ENCODE results near the gene IRAK1.

DNA sequence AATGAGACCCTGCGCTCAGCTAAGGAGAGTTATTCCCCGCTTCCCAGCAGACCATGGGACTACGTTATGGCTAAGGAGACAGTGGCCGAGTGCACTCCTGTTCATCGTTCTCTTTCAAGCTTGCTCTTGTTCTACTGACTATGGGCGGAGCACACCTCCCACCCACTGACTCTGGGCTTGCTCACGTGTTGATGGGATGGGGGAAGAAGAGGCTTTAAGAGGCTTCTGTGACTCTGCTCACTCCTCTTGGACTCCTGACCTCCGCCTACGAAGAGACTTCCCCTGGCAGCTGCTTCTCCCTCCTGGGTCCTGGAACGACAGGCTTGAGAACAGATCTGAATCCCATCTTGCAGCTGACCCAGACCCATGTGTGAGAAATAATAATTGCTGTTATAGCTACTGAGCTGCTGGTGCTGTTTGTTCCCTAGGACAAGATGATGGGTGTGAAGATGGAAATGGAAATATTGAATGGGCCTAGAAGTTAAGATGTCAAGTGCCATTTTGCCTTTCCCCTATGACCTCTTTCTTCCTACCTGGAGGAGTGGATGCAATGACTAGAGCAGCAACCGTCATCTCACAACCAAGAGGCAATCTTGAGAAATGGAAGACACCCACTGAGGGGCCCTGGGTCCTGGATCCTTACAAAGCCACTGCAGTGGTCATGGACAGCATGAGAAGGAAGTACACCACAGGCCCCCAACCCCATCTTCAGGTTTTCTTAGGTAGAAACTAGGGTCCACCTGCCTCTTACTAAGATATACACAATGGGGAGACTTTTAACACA, 38.7 kb upstream of the IRAK1 start:
- TF ChIP-seq EZH2 (conservative IDR thresholded peaks at IDR 0.05; ENCODE audit: low read depth, low read length) (no peak), ZNF580 (CRISPR knock-in tag; IDR thresholded peaks at IDR 0.05; ENCODE audit: borderline replicate concordance, low read depth) (no peak)

Measured in HepG2 (cell line).